ENCODE measurements around the gene CACNA1E.

- TF ChIP-seq CTCF (IDR thresholded peaks at IDR 0.05; ENCODE audit: poor library complexity) (no peak), EZH2phosphoT487 (IDR thresholded peaks at IDR 0.05; ENCODE audit: low read depth, severe bottlenecking, unreplicated experiment) (no peak)
Observed at GRCh38 chr1:181809991-181810545, 326.8 kb downstream of the CACNA1E start.

All from hepatocyte (in vitro differentiated cells).